Fibroblast of lung (primary cell): ENCODE data around the gene CCDC27. TPM values are rescaled to one million over a fixed set of nuclear protein-coding genes. Genes with fewer than 3 reads are reported as not detected.
"Not testable (repeated sequence)": the region's sequence is repeated elsewhere in the genome, so short reads cannot be mapped to it uniquely, and the experiment has no call there.

ENCODE experiments used
- DNase-seq, 2 donors: peaks; one replicate each; pipeline versions ENCODE4 v3.0.0 to v3.0.0-alpha.2; 2010; ENCODE audit warnings: low read depth in 2 of 2
- H2AFZ ChIP-seq: 2 replicates; pipeline ENCODE4 v1.5.1; 2012; ENCODE audit warnings: low read length, control low read depth, inconsistent platforms
- H3K27ac ChIP-seq: 2 replicates; pipeline ENCODE4 v1.5.1; 2011; ENCODE audit warnings: low read length, control low read depth; ENCODE audit not compliant: insufficient read depth
- H3K27me3 ChIP-seq: 2 replicates; pipeline ENCODE4 v1.5.1; 2011; ENCODE audit warnings: mild to moderate bottlenecking, low read length; ENCODE audit not compliant: control insufficient read depth, insufficient read depth
- H3K36me3 ChIP-seq: 2 replicates; pipeline ENCODE4 v1.5.1; 2011; ENCODE audit warnings: low read length; ENCODE audit not compliant: control insufficient read depth, insufficient read depth
- H3K4me1 ChIP-seq: 2 replicates; pipeline ENCODE4 v1.5.1; 2011; ENCODE audit warnings: low read length; ENCODE audit not compliant: control insufficient read depth, insufficient read depth; ENCODE audit errors: extremely low read depth
- H3K4me2 ChIP-seq: 2 replicates; pipeline ENCODE4 v1.5.1; 2011; ENCODE audit warnings: low read length, control low read depth; ENCODE audit not compliant: insufficient read depth; ENCODE audit errors: extremely low read depth
- H3K4me3 ChIP-seq, 4 experiments: fragments of 200-600 bp in 1 of 4; sonication (generic) in 1 of 4; replicated peaks in 1 of 4; 2 replicates each; pipeline ENCODE4 v1.5.1; 2011 to 2016; ENCODE audit warnings: low read length in 4 of 4, low read depth in 3 of 4, mild to moderate bottlenecking in 3 of 4, control low read depth in 2 of 4, inconsistent platforms in 1 of 4, mixed read lengths in 1 of 4; ENCODE audit not compliant: insufficient read depth in 1 of 4; ENCODE audit errors: control extremely low read depth in 1 of 4
- H3K79me2 ChIP-seq: 2 replicates; pipeline ENCODE4 v1.5.1; 2012; ENCODE audit warnings: mild to moderate bottlenecking, low read length, inconsistent platforms; ENCODE audit not compliant: control insufficient read depth, insufficient read depth
- H3K9ac ChIP-seq: 2 replicates; pipeline ENCODE4 v1.5.1; 2011; ENCODE audit warnings: mild to moderate bottlenecking, low read length, control low read depth; ENCODE audit not compliant: insufficient read depth
- H3K9me3 ChIP-seq: 2 replicates; pipeline ENCODE4 v1.5.1; 2012; ENCODE audit warnings: low read depth, low read length; ENCODE audit not compliant: control insufficient read depth, insufficient read depth
- H4K20me1 ChIP-seq: 2 replicates; pipeline ENCODE4 v1.5.1; 2011; ENCODE audit warnings: low read length; ENCODE audit not compliant: control insufficient read depth, insufficient read depth; ENCODE audit errors: extremely low read depth
- CTCF ChIP-seq, 2 donors: IDR thresholded peaks in 1 of 2; conservative IDR thresholded peaks in 1 of 2; 1 replicate in 1 of 2; 2 replicates in 1 of 2; pipeline ENCODE4 v1.5.1; 2011 to 2012; ENCODE audit warnings: low read length in 2 of 2, control low read depth in 1 of 2, inconsistent platforms in 1 of 2, low read depth in 1 of 2, mild to moderate bottlenecking in 1 of 2
- EZH2 ChIP-seq: IDR thresholded peaks from 2 replicates; pipeline ENCODE4 v1.5.1; 2012; ENCODE audit warnings: low read length, control low read depth, mild to moderate bottlenecking; ENCODE audit errors: missing control alignments
- polyA plus RNA-seq, 2 donors: library from polyadenylated mRNA; depleted of rRNA in 1 of 2; stranded (reverse) in 1 of 2; unstranded in 1 of 2; fragments of >200 nt; gene quantifications; 2 replicates each; pipeline ENCODE4 v1.2.1, GENCODE V29; 2011 to 2012; ENCODE audit warnings: missing spikeins in 1 of 2
- total RNA-seq: library from RNA; depleted of rRNA; stranded (reverse); fragments of >200 nt; gene quantifications from 2 replicates; pipeline ENCODE4 v1.2.1, GENCODE V29; 2014

The CCDC27 gene
- total and polyA plus RNA-seq, 2 donors (not counting 1 experiment from before 2014, with no cell fraction given), result not detected

DNA sequence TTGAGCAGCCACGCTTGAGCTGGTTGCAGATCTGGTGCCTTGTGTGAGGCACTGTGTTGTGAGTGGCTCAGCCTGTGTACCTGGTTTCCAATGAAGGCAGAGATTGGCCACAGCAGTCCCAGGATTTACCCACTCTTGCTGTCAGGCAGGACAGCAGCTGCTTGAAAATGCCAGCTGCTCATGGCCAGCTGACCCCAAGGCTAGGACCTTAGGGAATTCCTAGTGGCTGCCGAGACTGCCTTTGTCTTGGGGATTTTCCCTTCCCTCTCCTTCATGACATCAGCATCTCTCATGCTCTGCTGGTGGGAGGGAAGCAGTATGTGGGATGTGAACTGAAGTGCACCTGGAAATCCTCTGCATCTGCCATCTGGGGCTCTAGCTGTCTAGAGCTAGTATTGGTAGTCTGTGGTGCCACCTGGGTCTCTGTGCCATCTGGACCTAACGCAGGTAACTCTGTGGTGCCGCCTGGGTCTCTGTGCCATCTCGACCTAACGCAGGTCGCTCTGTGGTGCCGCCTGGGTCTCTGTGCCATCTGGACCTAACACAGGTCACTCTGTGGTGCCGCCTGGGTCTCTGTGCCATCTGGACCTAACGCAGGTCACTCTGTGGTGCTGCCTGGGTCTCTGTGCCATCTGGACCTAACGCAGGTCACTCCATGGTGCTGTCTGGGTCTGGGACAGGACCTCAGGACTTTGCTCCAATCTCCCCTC is 47.9 kb downstream of the CCDC27 start:
- Histone ChIP-seq H3K27me3 (peaks cover 2% of the 10 kb centered on the region), H3K4me3 (no peak overlapping the region), H3K4me2 (no peak overlapping the region), H3K9ac (no peak overlapping the region), H2AFZ (no peak overlapping the region), H3K4me1 (peaks cover 1% of the 10 kb centered on the region), H3K79me2 (peaks cover 11% of the 10 kb centered on the region), H3K9me3 (no peaks in the 10 kb centered on the region), H3K27ac (no peak overlapping the region), H3K36me3 (no peaks in the 10 kb centered on the region), H4K20me1 (no peaks in the 10 kb centered on the region)
- TF ChIP-seq EZH2, result no peak
- TF ChIP-seq CTCF (conservative IDR thresholded peaks at IDR 0.05 in 1 of 2, IDR thresholded peaks at IDR 0.05 in 1 of 2; ENCODE audit: low read depth in 1 of 2, low read length in 2 of 2), result no peak
- DNase-seq, result no peak

DNA sequence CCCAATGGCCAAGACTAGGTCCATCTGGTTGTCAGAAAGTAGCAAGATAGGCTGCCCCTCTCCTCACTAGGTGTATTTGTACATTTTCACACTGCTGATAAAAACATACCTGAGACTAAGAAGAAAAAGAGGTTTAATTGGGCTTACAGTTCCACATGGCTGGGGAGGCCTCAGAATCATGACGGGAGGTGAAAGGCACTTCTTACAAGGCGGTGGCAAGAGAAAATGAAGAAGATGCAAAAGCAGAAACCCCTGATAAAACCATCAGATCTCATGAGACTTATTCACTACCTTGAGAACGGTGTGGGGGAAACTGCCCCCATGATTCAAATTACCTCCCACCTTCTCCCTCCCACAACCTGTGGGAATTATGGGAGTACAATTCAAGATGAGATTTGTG is 48.5 kb downstream of the CCDC27 start:
- H3K9me3 ChIP-seq, H3K36me3 ChIP-seq, H3K9ac ChIP-seq, H3K79me2 ChIP-seq, H3K4me2 ChIP-seq, H3K4me3 ChIP-seq, H2AFZ ChIP-seq, H3K27me3 ChIP-seq, H4K20me1 ChIP-seq, H3K27ac ChIP-seq, DNase-seq, H3K4me1 ChIP-seq: not testable (repeated sequence)

DNA sequence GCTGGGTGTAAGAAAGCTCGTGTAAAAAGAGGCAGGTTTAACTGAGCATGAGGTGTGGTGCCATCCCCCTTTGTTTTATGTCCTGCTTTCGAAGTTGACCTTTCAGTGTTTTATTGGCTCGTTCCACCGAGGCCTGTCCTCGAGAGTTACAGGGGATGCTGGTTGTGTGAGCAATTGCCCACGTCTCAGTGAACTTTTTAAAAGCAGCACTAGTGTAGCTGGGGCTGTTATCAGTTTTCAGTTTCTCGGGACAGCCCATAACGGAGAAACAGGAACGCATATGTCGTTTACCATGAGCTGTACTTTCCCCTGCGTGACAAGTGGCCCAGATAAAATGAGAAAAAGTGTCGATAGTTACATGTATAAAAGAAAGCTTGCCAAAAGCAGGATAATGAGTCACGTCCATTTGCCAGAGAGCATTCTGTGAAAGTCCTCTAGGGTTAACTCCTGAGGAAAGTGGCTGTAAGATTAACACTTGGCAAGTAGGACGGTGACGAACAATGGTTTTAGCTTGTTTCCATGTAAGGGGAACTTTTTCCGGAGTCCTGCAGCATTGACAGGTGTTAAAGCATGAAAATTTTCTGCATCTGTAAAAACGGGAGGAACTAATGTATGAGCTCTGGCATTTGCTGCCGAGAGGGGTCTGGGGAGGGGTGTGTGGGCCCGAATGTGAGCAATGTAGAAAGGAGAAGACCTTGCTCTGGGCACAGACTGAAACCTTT is 51.8 kb downstream of the CCDC27 start:
- Histone ChIP-seq H4K20me1 (no peaks in the 10 kb centered on the region), H3K9me3 (no peaks in the 10 kb centered on the region), H3K36me3 (no peaks in the 10 kb centered on the region), H3K27ac (no peak overlapping the region), H3K4me2 (no peak overlapping the region), H3K79me2 (no peaks in the 10 kb centered on the region), H2AFZ (no peak overlapping the region), H3K27me3 (peaks cover 2% of the 10 kb centered on the region), H3K4me1 (no peaks in the 10 kb centered on the region), H3K4me3 (no peak overlapping the region), H3K9ac (no peak overlapping the region)
- no peak for TF ChIP-seq EZH2
- no peak for TF ChIP-seq CTCF (conservative IDR thresholded peaks at IDR 0.05 in 1 of 2, IDR thresholded peaks at IDR 0.05 in 1 of 2; ENCODE audit: low read depth in 1 of 2, low read length in 2 of 2)
- peak in 1 of 2 donors; percentile 29 for DNase-seq

DNA sequence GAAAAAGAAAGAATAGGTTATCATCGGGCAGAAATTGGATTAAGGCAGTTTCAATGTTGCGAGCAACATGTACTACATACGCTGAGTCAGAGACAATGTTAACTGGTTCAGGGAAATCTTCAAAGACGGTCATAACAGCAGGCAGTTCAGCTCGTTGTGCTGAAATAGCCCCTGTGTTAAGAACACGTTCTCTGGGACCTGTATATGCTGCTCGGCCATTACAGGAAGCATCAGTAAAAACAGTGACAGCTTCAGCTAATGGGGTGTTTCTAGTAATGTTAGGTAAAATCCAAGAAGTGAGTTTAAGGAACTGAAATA is 52.3 kb downstream of the CCDC27 start:
- H3K27ac ChIP-seq, H3K27me3 ChIP-seq, H3K4me1 ChIP-seq, H4K20me1 ChIP-seq, H3K9me3 ChIP-seq, H3K9ac ChIP-seq, H3K4me2 ChIP-seq, H3K4me3 ChIP-seq, H2AFZ ChIP-seq, DNase-seq, H3K79me2 ChIP-seq, H3K36me3 ChIP-seq: not testable (repeated sequence)
